DMS153 (cell line): ENCODE results near the gene FLNA.
"Not testable (repeated sequence)": the region's sequence is repeated elsewhere in the genome, so short reads cannot be mapped to it uniquely, and the experiment has no call there.

Source experiments
- DNase-seq: peaks from one replicate; lab custom pipeline; 2025; lab: John Stamatoyannopoulos, UW

The FLNA gene

DNA sequence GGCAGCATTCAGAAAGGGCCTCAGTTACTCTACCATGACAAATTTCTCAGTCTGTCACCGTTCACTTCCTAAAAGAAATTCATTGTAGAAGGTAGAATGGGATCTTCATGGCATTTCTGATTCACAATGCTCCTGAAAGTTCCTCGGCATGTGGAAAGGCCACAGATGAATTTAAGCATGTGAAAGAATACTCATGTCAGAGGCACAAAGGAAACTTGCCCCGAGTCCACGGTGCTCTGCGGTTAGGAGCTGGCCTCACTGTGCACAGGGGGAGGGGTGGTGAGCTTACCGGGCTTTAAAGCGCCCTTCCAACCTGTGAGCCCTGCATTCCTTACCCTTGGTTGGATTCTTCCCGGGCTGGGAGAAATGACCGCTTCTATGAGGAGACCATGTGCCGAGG, 69.6 kb downstream of the FLNA start:
- DNase-seq, result no peak

DNA sequence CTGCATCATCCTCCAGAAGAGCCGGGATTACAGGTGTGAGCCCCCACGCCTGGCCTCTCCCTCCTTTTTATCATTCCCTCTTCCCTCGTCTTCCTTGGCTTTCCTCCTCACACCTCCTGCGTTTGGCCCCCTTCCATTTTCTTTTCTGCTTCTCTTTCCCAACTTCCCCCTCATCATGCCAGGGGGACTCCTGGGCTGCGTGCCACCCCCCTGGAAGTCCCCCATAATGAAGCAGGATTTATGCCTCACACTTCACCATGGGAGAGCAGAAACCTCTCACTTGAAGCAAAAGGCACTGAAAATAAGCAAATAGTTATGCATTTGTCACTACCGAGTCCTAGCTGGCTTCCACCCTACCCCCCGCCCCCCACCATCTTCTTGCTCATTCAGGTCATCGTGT, 71.0 kb downstream of the FLNA start:
- DNase-seq, result no peak

- not testable (repeated sequence) for DNase-seq
Observed at GRCh38 chrX:154302998-154303397, 71.4 kb downstream of the FLNA start.

DNA sequence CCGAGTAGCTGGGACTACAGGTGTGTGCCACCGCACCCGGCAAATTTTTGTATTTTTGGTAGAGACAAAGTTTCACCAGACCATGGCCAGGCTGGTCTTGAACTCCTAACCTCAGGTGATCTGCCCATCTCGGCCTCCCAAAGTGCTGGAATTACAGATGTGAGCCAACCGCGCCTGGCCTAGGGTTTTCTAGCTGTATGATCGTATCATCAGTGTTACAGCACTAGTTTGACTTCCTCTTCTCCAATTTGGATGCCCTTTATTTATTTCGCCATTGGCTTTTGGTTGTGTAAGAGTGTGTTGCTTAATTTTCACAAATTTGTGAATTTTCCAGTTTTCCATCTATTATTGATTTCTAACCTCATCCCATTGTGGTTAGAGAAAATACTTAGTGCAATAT, 73.6 kb downstream of the FLNA start:
- DNase-seq, result no peak
